Measurements from ENCODE around the gene CCDC178. TPM values are rescaled to one million over a fixed set of nuclear protein-coding genes. Genes with fewer than 3 reads are reported as not detected.

CCDC178 gene
- total and polyA plus RNA-seq, 2 donors (not counting 3 experiments of a cell fraction or from before 2014, with no cell fraction given) = 0.80 to 1.6 TPM

GRCh38 chr18:33034212-33034611 is 406.3 kb downstream of the CCDC178 start:
- no peaks in the 10 kb centered on the region for H3K27me3 ChIP-seq (ENCODE audit: control insufficient read depth in 2 of 2, insufficient read depth in 2 of 2, low read length in 2 of 2)
- no peaks in the 10 kb centered on the region for H3K9me3 ChIP-seq (replicated peaks; ENCODE audit: control insufficient read depth, insufficient read depth, low read length)
- H4K20me1 ChIP-seq (replicated peaks; ENCODE audit: control insufficient read depth, extremely low read depth, insufficient read depth, low read length) = no peaks in the 10 kb centered on the region
- dilution Hi-C loops (cut with MboI; ENCODE audit: extremely low pct_ligation_motif_present, low sequenced_read_pairs) = no loop called here
- no peaks in the 10 kb centered on the region for H3K9me1 ChIP-seq (replicated peaks; ENCODE audit: control insufficient read depth, extremely low read depth, insufficient read depth, low read length)
- intact Hi-C loops (cut with micrococcal nuclease) = loop anchor here (2.0 kb wide), 1 partner anchor 19 kb away; no protein-coding TSS in a partner anchor
- H2AFZ ChIP-seq (ENCODE audit: low read depth, low read length) = no peak overlapping the region
- no peak for FAIRE-seq
- H3K9ac ChIP-seq (replicated peaks; ENCODE audit: extremely low read depth, insufficient read depth, low read length) = no peak overlapping the region
- ChIA-PET CTCF (interaction anchor here (1.2 kb wide), 1 partner anchor 176 kb away, joined by 4 read pairs; no protein-coding TSS in a partner anchor), POLR2A (no interaction called here)
- H3K79me2 ChIP-seq (ENCODE audit: control insufficient read depth, insufficient read depth, low read length) = no peaks in the 10 kb centered on the region
- no peak overlapping the region for H3K4me2 ChIP-seq (ENCODE audit: insufficient read depth, low read length)
- TF ChIP-seq EZH2 (IDR thresholded peaks at IDR 0.05; ENCODE audit: borderline replicate concordance, low read depth, low read length, severe bottlenecking) = no peak
- TF ChIP-seq CTCF (IDR thresholded peaks at IDR 0.05; ENCODE audit: extremely low read depth in 1 of 2, insufficient read depth in 1 of 2, low read depth in 1 of 2, low read length in 2 of 2) = no peak
- TF ChIP-seq MYC (IDR thresholded peaks at IDR 0.05; ENCODE audit: low read depth, low read length) = no peak
- TF ChIP-seq FOS (IDR thresholded peaks at IDR 0.05; ENCODE audit: borderline replicate concordance, insufficient read depth, low read length) = no peak
- TF ChIP-seq POLR2AphosphoS5 (IDR thresholded peaks at IDR 0.05; ENCODE audit: insufficient read depth, low read depth, low read length) = no peak
- no peak for TF ChIP-seq GATA2 (IDR thresholded peaks at IDR 0.05; ENCODE audit: insufficient read depth, insufficient read length, low read depth, low read length)
- no peak for TF ChIP-seq POLR2A (IDR thresholded peaks at IDR 0.05; ENCODE audit: low read depth, low read length)
- TF ChIP-seq JUN (IDR thresholded peaks at IDR 0.05; ENCODE audit: borderline replicate concordance, insufficient read depth, insufficient read length, low read depth) = no peak
- no peak for TF ChIP-seq MAX (IDR thresholded peaks at IDR 0.05; ENCODE audit: insufficient read depth, insufficient read length)
- BruUV-seq (replicated peaks) = no TSS peak
- H3K36me3 ChIP-seq (ENCODE audit: control insufficient read depth in 2 of 2, extremely low read depth in 1 of 2, insufficient read depth in 2 of 2, low read length in 2 of 2) = no peaks in the 10 kb centered on the region
- DNase-seq (ENCODE audit: low read depth, low spot score) = peak; percentile 19
- no peak overlapping the region for H3K4me3 ChIP-seq (replicated peaks in 1 of 3; ENCODE audit: insufficient read depth in 1 of 3, low read depth in 1 of 3, low read length in 3 of 3)
- H3K27ac ChIP-seq (ENCODE audit: insufficient read depth, low read depth, low read length) = no peak overlapping the region
- H3K4me1 ChIP-seq (ENCODE audit: control insufficient read depth, extremely low read depth, insufficient read depth, low read length) = peaks cover 22% of the 10 kb centered on the region
